ENCODE results near the gene FGF12. TPM values are rescaled to one million over a fixed set of nuclear protein-coding genes. Genes with fewer than 3 reads are reported as not detected.

The FGF12 gene
- total and polyA plus RNA-seq, 2 donors (not counting 1 experiment from before 2014, with no cell fraction given): 0.03 TPM; not detected in 1

GRCh38 chr3:192651836-192652512 lies 75.4 kb downstream of the FGF12 start:
- H3K9ac ChIP-seq (ENCODE audit: low read length): no peak overlapping the region
- ChIA-PET CTCF (no interaction called here), POLR2A (no interaction called here)
- Mint-ChIP-seq H3K4me1 (no peaks in the 10 kb centered on the region), H3K27ac (no peak overlapping the region), H3K4me3 (no peak overlapping the region), H3K9me3 (ENCODE audit: insufficient read depth) (no peaks in the 10 kb centered on the region), H3K27me3 (peaks cover 9% of the 10 kb centered on the region)
- H3K9me3 ChIP-seq (ENCODE audit: control extremely low read depth in 1 of 3, control insufficient read depth in 2 of 3, insufficient read depth in 1 of 3, low read length in 2 of 3): no peaks in the 10 kb centered on the region
- no peaks in the 10 kb centered on the region for H3K27me3 ChIP-seq (replicated peaks in 1 of 4; ENCODE audit: control extremely low read depth in 1 of 4, control insufficient read depth in 3 of 4, insufficient read depth in 4 of 4, low read length in 3 of 4)
- intact Hi-C loops (cut with micrococcal nuclease): no loop called here
- H3K27ac ChIP-seq (ENCODE audit: low read length in 2 of 2): no peak overlapping the region
- no peaks in the 10 kb centered on the region for H4K20me1 ChIP-seq (ENCODE audit: control insufficient read depth, insufficient read depth, low read length, poor library complexity, severe bottlenecking)
- no peaks in the 10 kb centered on the region for H3K79me2 ChIP-seq (ENCODE audit: control insufficient read depth, insufficient read depth, low read length)
- H3K4me3 ChIP-seq (ENCODE audit: control extremely low read depth in 1 of 5, extremely low read depth in 1 of 5, insufficient read depth in 1 of 5, low read depth in 2 of 5, low read length in 4 of 5): no peak overlapping the region
- no peak for TF ChIP-seq CTCF (IDR thresholded peaks at IDR 0.05)
- no peak for TF ChIP-seq EZH2 (IDR thresholded peaks at IDR 0.05; ENCODE audit: borderline replicate concordance, insufficient read depth, low read depth, low read length, poor library complexity, severe bottlenecking)
- H3K36me3 ChIP-seq (replicated peaks in 1 of 2; ENCODE audit: control extremely low read depth in 1 of 2, control insufficient read depth in 1 of 2, extremely low read depth in 1 of 2, insufficient read depth in 2 of 2, low read length in 1 of 2): no peaks in the 10 kb centered on the region
- no peaks in the 10 kb centered on the region for H3K4me1 ChIP-seq (ENCODE audit: control insufficient read depth in 2 of 2, insufficient read depth in 2 of 2, low read length in 2 of 2)
- DNase-seq (no peak), ATAC-seq (ENCODE audit: low read depth) (no peak)
- no peak overlapping the region for H2AFZ ChIP-seq (ENCODE audit: insufficient read depth, low read depth, low read length, poor library complexity, severe bottlenecking)
- WGBS (ENCODE audit: insufficient coverage): 84% methylated on average over 2 of the region's 6 CpGs
- no peak overlapping the region for H3K4me2 ChIP-seq (replicated peaks; ENCODE audit: low read depth, low read length, poor library complexity, severe bottlenecking)

GRCh38 chr3:192645437-192645836 lies 81.9 kb downstream of the FGF12 start:
- ChIA-PET CTCF (no interaction called here), POLR2A (no interaction called here)
- intact Hi-C loops (cut with micrococcal nuclease): no loop called here
- TF ChIP-seq EZH2 (IDR thresholded peaks at IDR 0.05; ENCODE audit: borderline replicate concordance, insufficient read depth, low read depth, low read length, poor library complexity, severe bottlenecking) (no peak), CTCF (IDR thresholded peaks at IDR 0.05) (no peak)
- 0% methylated on average over 1 of the region's 1 CpG for WGBS (ENCODE audit: insufficient coverage)
- no peaks in the 10 kb centered on the region for H3K4me1 ChIP-seq (ENCODE audit: control insufficient read depth in 2 of 2, insufficient read depth in 2 of 2, low read length in 2 of 2)
- ATAC-seq (ENCODE audit: low read depth): no peak
- Mint-ChIP-seq H3K27ac (no peak overlapping the region), H3K4me3 (no peak overlapping the region), H3K27me3 (peaks cover 10% of the 10 kb centered on the region), H3K4me1 (no peaks in the 10 kb centered on the region), H3K9me3 (ENCODE audit: insufficient read depth) (no peaks in the 10 kb centered on the region)
- no peak overlapping the region for H3K4me2 ChIP-seq (replicated peaks; ENCODE audit: low read depth, low read length, poor library complexity, severe bottlenecking)
- H3K4me3 ChIP-seq (ENCODE audit: control extremely low read depth in 1 of 5, extremely low read depth in 1 of 5, insufficient read depth in 1 of 5, low read depth in 2 of 5, low read length in 4 of 5): no peak overlapping the region
- H4K20me1 ChIP-seq (ENCODE audit: control insufficient read depth, insufficient read depth, low read length, poor library complexity, severe bottlenecking): no peaks in the 10 kb centered on the region
- DNase-seq: no peak
- no peak overlapping the region for H3K27ac ChIP-seq (ENCODE audit: low read length in 2 of 2)
- H3K27me3 ChIP-seq (replicated peaks in 1 of 4; ENCODE audit: control extremely low read depth in 1 of 4, control insufficient read depth in 3 of 4, insufficient read depth in 4 of 4, low read length in 3 of 4): no peaks in the 10 kb centered on the region
- H3K9me3 ChIP-seq (ENCODE audit: control extremely low read depth in 1 of 3, control insufficient read depth in 2 of 3, insufficient read depth in 1 of 3, low read length in 2 of 3): no peaks in the 10 kb centered on the region
- no peaks in the 10 kb centered on the region for H3K36me3 ChIP-seq (replicated peaks in 1 of 2; ENCODE audit: control extremely low read depth in 1 of 2, control insufficient read depth in 1 of 2, extremely low read depth in 1 of 2, insufficient read depth in 2 of 2, low read length in 1 of 2)
- H2AFZ ChIP-seq (ENCODE audit: insufficient read depth, low read depth, low read length, poor library complexity, severe bottlenecking): no peak overlapping the region
- no peaks in the 10 kb centered on the region for H3K79me2 ChIP-seq (ENCODE audit: control insufficient read depth, insufficient read depth, low read length)
- H3K9ac ChIP-seq (ENCODE audit: low read length): no peak overlapping the region
